ENCODE data around the gene TOB1.

Gene TOB1

GRCh38 chr17:50905460-50905803, 39.3 kb upstream of the TOB1 start:
- Histone ChIP-seq H3K9ac (ENCODE audit: low read depth in 1 of 2, low read length in 2 of 2) (peak overlapping the region; percentile 51 to 58), H3K27me3 (ENCODE audit: control insufficient read depth in 1 of 2, insufficient read depth in 2 of 2, low read length in 2 of 2) (no peaks in the 10 kb centered on the region), H3K4me3 (ENCODE audit: low read depth in 1 of 2, low read length in 2 of 2) (no peak overlapping the region), H3K4me1 (ENCODE audit: control insufficient read depth in 1 of 2, insufficient read depth in 2 of 2, low read length in 2 of 2) (peaks cover 43 to 48% of the 10 kb centered on the region in 2 donors), H3K36me3 (ENCODE audit: control insufficient read depth in 1 of 2, insufficient read depth in 2 of 2, low read length in 2 of 2) (no peaks in the 10 kb centered on the region), H3K27ac (ENCODE audit: low read depth, low read length) (peak overlapping the region; percentile 88), H3K9me3 (ENCODE audit: control insufficient read depth in 1 of 2, low read length in 2 of 2) (no peaks in the 10 kb centered on the region)

- Histone ChIP-seq H3K4me3 (ENCODE audit: low read depth in 1 of 2, low read length in 2 of 2) (no peak overlapping the region), H3K27ac (ENCODE audit: low read depth, low read length) (peak overlapping the region; percentile 88), H3K36me3 (ENCODE audit: control insufficient read depth in 1 of 2, insufficient read depth in 2 of 2, low read length in 2 of 2) (no peaks in the 10 kb centered on the region), H3K9me3 (ENCODE audit: control insufficient read depth in 1 of 2, low read length in 2 of 2) (no peaks in the 10 kb centered on the region), H3K9ac (ENCODE audit: low read depth in 1 of 2, low read length in 2 of 2) (peak overlapping the region; percentile 51 to 58), H3K27me3 (ENCODE audit: control insufficient read depth in 1 of 2, insufficient read depth in 2 of 2, low read length in 2 of 2) (no peaks in the 10 kb centered on the region), H3K4me1 (ENCODE audit: control insufficient read depth in 1 of 2, insufficient read depth in 2 of 2, low read length in 2 of 2) (peaks cover 37 to 42% of the 10 kb centered on the region in 2 donors)
These were observed 38.6 kb upstream of the TOB1 start for GRCh38 chr17:50904518-50905459.

GRCh38 chr17:50903604-50904517, 37.7 kb upstream of the TOB1 start:
- H3K4me3 ChIP-seq (ENCODE audit: low read depth in 1 of 2, low read length in 2 of 2), result no peak overlapping the region
- H3K4me1 ChIP-seq (ENCODE audit: control insufficient read depth in 1 of 2, insufficient read depth in 2 of 2, low read length in 2 of 2), result peaks cover 28 to 33% of the 10 kb centered on the region in 2 donors
- H3K36me3 ChIP-seq (ENCODE audit: control insufficient read depth in 1 of 2, insufficient read depth in 2 of 2, low read length in 2 of 2), result no peaks in the 10 kb centered on the region
- H3K27me3 ChIP-seq (ENCODE audit: control insufficient read depth in 1 of 2, insufficient read depth in 2 of 2, low read length in 2 of 2), result no peaks in the 10 kb centered on the region
- no peaks in the 10 kb centered on the region for H3K9me3 ChIP-seq (ENCODE audit: control insufficient read depth in 1 of 2, low read length in 2 of 2)
- peak overlapping the region; percentile 51 to 58 for H3K9ac ChIP-seq (ENCODE audit: low read depth in 1 of 2, low read length in 2 of 2)
- H3K27ac ChIP-seq (ENCODE audit: low read depth, low read length), result peak overlapping the region; percentile 88

DNA sequence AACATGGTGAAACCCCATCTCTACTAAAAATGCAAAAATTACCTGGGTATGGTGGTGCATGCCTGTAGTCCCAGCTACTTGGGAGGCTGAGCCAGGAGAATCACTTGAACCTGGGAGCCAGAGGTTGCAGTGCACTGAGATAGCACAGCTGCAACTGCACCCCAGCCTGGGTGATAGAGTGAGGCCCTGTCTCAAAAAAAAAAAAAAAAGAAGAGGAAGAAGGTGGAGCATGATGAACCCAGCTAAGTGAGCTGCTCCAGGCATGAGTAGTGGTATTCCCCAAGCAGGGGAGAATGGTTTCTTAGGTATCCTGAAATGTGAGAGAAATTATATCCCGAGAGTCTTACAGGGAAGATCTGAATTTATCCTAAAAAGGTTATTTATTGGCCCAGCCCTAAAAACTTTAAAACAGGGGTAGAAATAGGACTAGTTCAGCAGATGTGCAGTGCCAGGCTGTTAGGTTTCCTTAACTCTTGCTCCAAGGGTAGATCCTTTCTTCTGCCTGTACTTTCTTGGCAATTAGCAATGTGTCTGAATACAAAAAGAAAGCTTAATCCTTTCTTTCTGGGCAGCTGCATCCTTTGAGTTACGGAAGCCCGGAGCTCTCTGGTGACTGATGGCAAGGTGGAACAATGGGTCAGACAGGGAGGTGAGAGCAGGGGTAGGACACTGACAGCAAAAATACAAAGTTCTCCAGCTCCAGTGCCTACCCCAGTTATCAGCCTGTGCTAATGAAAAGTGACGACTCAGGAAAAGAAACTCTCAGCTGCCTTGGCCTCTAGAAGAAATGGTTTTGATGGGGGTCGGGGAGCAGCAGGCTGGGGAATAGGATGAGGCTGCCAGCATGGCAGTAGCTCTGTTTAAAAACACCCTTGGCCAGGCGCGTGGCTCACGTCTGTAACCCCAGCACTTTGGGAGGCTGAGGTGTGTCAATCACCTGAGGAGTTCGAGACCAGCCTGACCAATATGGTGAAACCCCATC, 36.5 kb upstream of the TOB1 start:
- Histone ChIP-seq H3K9me3 (ENCODE audit: control insufficient read depth in 1 of 2, low read length in 2 of 2) (no peaks in the 10 kb centered on the region), H3K9ac (ENCODE audit: low read depth in 1 of 2, low read length in 2 of 2) (no peak overlapping the region), H3K4me3 (ENCODE audit: low read depth in 1 of 2, low read length in 2 of 2) (no peak overlapping the region)

DNA sequence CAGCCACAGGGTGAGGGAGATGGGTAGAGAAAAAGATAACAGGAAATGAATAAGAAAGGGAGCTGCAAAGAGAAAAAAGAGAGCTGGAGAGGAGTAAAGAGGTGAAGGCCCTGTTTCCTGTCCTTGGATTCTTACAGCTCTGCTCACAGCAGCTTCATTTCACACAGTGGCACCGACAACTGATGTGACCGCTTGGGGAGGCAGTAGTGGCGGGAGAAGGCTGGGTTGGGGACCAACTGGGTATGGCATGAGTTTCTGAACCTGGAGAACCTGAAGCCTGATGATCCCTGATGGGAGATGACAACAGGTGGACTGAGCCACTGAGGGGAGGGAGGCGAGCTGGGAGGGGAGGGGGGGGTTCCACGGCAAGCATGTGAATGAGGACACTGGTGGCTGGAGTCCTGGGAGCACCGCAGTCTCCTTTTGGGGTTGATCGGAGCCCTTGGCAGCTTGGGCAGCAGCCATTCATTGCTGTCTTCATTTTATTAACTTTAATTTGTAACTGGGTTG, 34.3 kb upstream of the TOB1 start:
- Histone ChIP-seq H3K4me1 (ENCODE audit: control insufficient read depth in 1 of 2, insufficient read depth in 2 of 2, low read length in 2 of 2) (peaks cover 24 to 35% of the 10 kb centered on the region in 2 donors), H3K9me3 (ENCODE audit: control insufficient read depth in 1 of 2, low read length in 2 of 2) (no peaks in the 10 kb centered on the region), H3K4me3 (ENCODE audit: low read depth in 1 of 2, low read length in 2 of 2) (no peak overlapping the region), H3K27me3 (ENCODE audit: control insufficient read depth in 1 of 2, insufficient read depth in 2 of 2, low read length in 2 of 2) (no peaks in the 10 kb centered on the region), H3K9ac (ENCODE audit: low read depth in 1 of 2, low read length in 2 of 2) (no peak overlapping the region), H3K36me3 (ENCODE audit: control insufficient read depth in 1 of 2, insufficient read depth in 2 of 2, low read length in 2 of 2) (no peaks in the 10 kb centered on the region), H3K27ac (ENCODE audit: low read depth, low read length) (no peak overlapping the region)

More for the DNA sequence above, 36.5 kb upstream of the TOB1 start:
- H3K27me3 ChIP-seq (ENCODE audit: control insufficient read depth in 1 of 2, insufficient read depth in 2 of 2, low read length in 2 of 2), result no peaks in the 10 kb centered on the region
- no peaks in the 10 kb centered on the region for H3K36me3 ChIP-seq (ENCODE audit: control insufficient read depth in 1 of 2, insufficient read depth in 2 of 2, low read length in 2 of 2)
- H3K27ac ChIP-seq (ENCODE audit: low read depth, low read length), result no peak overlapping the region
- H3K4me1 ChIP-seq (ENCODE audit: control insufficient read depth in 1 of 2, insufficient read depth in 2 of 2, low read length in 2 of 2), result peaks cover 27 to 33% of the 10 kb centered on the region in 2 donors

DNA sequence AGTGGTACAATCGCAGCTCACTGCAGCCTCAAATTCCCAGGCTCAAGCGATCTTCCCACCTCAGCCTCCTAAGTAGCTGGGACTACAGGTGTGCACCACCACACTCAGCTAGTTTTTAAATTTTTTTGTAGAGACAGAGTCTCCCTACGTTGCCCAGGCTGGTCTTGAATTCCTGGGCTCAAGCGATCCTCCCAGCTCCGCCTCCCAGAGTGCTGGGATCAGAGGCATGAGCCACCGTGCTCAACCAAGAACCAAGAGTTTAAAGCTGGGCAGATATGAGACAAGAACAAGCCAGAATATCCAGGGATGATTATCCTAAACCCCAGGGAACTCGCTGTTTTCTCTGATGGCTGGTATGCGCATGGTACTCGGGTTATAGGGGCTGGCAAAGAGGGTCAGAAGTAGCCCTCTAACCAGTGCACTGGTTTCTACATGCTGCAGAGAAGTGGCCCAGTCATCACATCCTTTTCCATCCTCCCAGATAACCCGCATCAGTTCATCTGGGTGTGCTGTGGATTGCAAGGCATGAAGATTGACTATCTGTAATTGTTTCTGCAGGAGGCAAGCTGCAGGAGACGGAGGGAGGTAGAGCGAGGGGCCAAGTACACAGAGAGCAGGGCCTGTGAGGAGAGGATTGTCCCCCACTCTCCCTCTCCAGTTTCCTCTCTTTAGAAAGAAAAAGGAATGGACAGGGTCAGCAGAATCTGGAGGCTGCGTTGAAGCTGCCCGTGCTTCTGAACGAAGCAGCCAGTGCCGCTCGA, 33.6 kb upstream of the TOB1 start:
- no peaks in the 10 kb centered on the region for H3K27me3 ChIP-seq (ENCODE audit: control insufficient read depth in 1 of 2, insufficient read depth in 2 of 2, low read length in 2 of 2)
- peaks cover 17 to 28% of the 10 kb centered on the region in 2 donors for H3K4me1 ChIP-seq (ENCODE audit: control insufficient read depth in 1 of 2, insufficient read depth in 2 of 2, low read length in 2 of 2)
- no peaks in the 10 kb centered on the region for H3K36me3 ChIP-seq (ENCODE audit: control insufficient read depth in 1 of 2, insufficient read depth in 2 of 2, low read length in 2 of 2)
- H3K9ac ChIP-seq (ENCODE audit: low read depth in 1 of 2, low read length in 2 of 2), result no peak overlapping the region
- no peak overlapping the region for H3K27ac ChIP-seq (ENCODE audit: low read depth, low read length)
- H3K9me3 ChIP-seq (ENCODE audit: control insufficient read depth in 1 of 2, low read length in 2 of 2), result no peaks in the 10 kb centered on the region
- H3K4me3 ChIP-seq (ENCODE audit: low read depth in 1 of 2, low read length in 2 of 2), result no peak overlapping the region

- Histone ChIP-seq H3K27me3 (ENCODE audit: control insufficient read depth in 1 of 2, insufficient read depth in 2 of 2, low read length in 2 of 2) (no peaks in the 10 kb centered on the region), H3K9ac (ENCODE audit: low read depth in 1 of 2, low read length in 2 of 2) (no peak overlapping the region), H3K9me3 (ENCODE audit: control insufficient read depth in 1 of 2, low read length in 2 of 2) (no peaks in the 10 kb centered on the region), H3K36me3 (ENCODE audit: control insufficient read depth in 1 of 2, insufficient read depth in 2 of 2, low read length in 2 of 2) (no peaks in the 10 kb centered on the region), H3K27ac (ENCODE audit: low read depth, low read length) (no peak overlapping the region), H3K4me3 (ENCODE audit: low read depth in 1 of 2, low read length in 2 of 2) (no peak overlapping the region), H3K4me1 (ENCODE audit: control insufficient read depth in 1 of 2, insufficient read depth in 2 of 2, low read length in 2 of 2) (peaks cover 10 to 21% of the 10 kb centered on the region in 2 donors)
These were observed 32.9 kb upstream of the TOB1 start for GRCh38 chr17:50899005-50899460.

- no peaks in the 10 kb centered on the region for H3K9me3 ChIP-seq (ENCODE audit: control insufficient read depth in 1 of 2, low read length in 2 of 2)
- no peaks in the 10 kb centered on the region for H3K36me3 ChIP-seq (ENCODE audit: control insufficient read depth in 1 of 2, insufficient read depth in 2 of 2, low read length in 2 of 2)
- peaks cover 4 to 19% of the 10 kb centered on the region in 2 donors for H3K4me1 ChIP-seq (ENCODE audit: control insufficient read depth in 1 of 2, insufficient read depth in 2 of 2, low read length in 2 of 2)
- H3K27me3 ChIP-seq (ENCODE audit: control insufficient read depth in 1 of 2, insufficient read depth in 2 of 2, low read length in 2 of 2), result no peaks in the 10 kb centered on the region
- H3K9ac ChIP-seq (ENCODE audit: low read depth in 1 of 2, low read length in 2 of 2), result no peak overlapping the region
- H3K27ac ChIP-seq (ENCODE audit: low read depth, low read length), result no peak overlapping the region
- H3K4me3 ChIP-seq (ENCODE audit: low read depth in 1 of 2, low read length in 2 of 2), result no peak overlapping the region
These were observed 32.3 kb upstream of the TOB1 start for GRCh38 chr17:50898369-50899004.

All from duodenal mucosa (tissue), 2 donors.